Central memory CD8-positive, alpha-beta T cell (primary cell): ENCODE measurements around the gene IL4.

ENCODE experiments used
- ATAC-seq: fragments of 150-1000 bp; cut with Tn5 transposase; replicated peaks from 2 replicates; pipeline ENCODE4 v1.10.0; 2022; ENCODE audit warnings: mild to moderate bottlenecking, moderate FRiP score, moderate number of reproducible peaks; ENCODE audit not compliant: poor library complexity, severe bottlenecking; ENCODE audit errors: extremely low read depth
- DNase-seq, 2 donors: peaks; one replicate each; pipeline ENCODE4 v3.0.0; 2021; ENCODE audit warnings: low spot score in 2 of 2
- H3K27ac Mint-ChIP-seq: one replicate; pipeline ENCODE4 v1.8.0; 2022; ENCODE audit warnings: low read depth, mild to moderate bottlenecking, moderate library complexity, mixed read lengths
- H3K27me3 Mint-ChIP-seq: one replicate; pipeline ENCODE4 v1.8.0; 2022; ENCODE audit warnings: mixed read lengths
- H3K36me3 Mint-ChIP-seq: one replicate; pipeline ENCODE4 v1.8.0; 2022; ENCODE audit warnings: mild to moderate bottlenecking, moderate library complexity, mixed read lengths; ENCODE audit not compliant: insufficient read depth
- H3K4me1 Mint-ChIP-seq: one replicate; pipeline ENCODE4 v1.8.0; 2022; ENCODE audit warnings: mixed read lengths
- H3K4me3 Mint-ChIP-seq: one replicate; pipeline ENCODE4 v1.8.0; 2022; ENCODE audit warnings: mild to moderate bottlenecking, moderate library complexity, mixed read lengths
- H3K9me3 Mint-ChIP-seq: one replicate; pipeline ENCODE4 v1.8.0; 2022; ENCODE audit warnings: mixed read lengths

The IL4 gene

DNA sequence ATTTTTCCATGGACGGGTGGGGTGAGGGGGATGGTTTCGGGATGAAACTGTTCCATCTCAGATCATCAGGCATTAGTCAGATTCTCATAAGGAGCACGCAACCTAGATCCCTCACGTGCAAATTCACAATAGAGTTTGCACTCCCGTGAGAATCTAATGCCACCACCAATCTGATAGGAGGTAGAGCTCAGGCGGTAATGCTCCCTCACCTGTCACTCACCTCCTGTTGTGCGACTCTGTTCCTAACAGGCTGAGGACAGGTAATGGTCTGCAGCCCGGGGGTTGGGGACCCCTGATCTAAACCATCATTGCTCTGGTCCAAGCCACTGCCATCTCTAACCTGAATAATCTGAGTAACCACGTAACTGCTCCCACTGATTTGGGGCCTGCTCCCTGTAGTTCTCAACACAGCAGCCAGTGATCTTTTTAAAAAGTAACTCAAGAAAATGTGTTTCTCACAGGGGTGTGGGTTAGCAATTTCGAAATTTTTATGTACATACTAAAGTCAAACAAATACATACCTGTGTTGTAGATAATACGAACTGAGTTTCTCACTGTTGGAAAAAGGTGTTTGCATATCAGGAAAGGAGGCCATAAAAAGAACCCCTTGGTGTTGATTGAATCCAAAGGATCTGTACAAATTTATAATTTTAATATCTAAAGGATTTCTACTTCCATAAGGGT is 27.1 kb upstream of the IL4 start:
- Mint-ChIP-seq H3K9me3 (peaks cover 11% of the 10 kb centered on the region), H3K36me3 (peaks cover 9% of the 10 kb centered on the region), H3K27me3 (no peaks in the 10 kb centered on the region), H3K27ac (no peak overlapping the region), H3K4me3 (no peak overlapping the region), H3K4me1 (no peaks in the 10 kb centered on the region)
- DNase-seq, result no peak
- no peak for ATAC-seq

GRCh38 chr5:132647473-132647872 is 26.3 kb upstream of the IL4 start:
- Mint-ChIP-seq H3K4me1 (no peaks in the 10 kb centered on the region), H3K4me3 (no peak overlapping the region), H3K9me3 (peaks cover 11% of the 10 kb centered on the region), H3K27ac (no peak overlapping the region), H3K36me3 (peaks cover 5% of the 10 kb centered on the region), H3K27me3 (no peaks in the 10 kb centered on the region)
- DNase-seq (no peak), ATAC-seq (no peak)

DNA sequence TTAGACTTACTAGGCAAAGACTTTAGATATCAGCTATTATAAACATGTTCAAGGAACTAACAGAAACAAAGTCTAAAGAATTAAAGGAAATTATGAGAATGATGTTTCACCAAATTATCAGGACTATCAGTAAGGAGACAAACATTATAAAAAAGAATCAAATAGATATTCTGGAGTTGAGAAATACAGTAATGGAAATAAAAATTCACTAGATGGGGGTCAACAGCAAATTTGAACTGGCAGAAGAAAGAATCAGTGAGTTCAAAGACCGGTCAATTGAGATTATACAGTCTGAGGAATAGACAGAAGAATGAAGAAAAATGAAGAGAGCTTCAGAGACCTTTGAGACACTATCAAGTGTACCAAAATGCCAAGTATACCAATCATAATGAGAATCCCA is 25.4 kb upstream of the IL4 start:
- Mint-ChIP-seq H3K27ac (no peak overlapping the region), H3K27me3 (no peaks in the 10 kb centered on the region), H3K4me1 (no peaks in the 10 kb centered on the region), H3K4me3 (no peak overlapping the region), H3K9me3 (peaks cover 11% of the 10 kb centered on the region), H3K36me3 (no peaks in the 10 kb centered on the region)
- no peak for DNase-seq
- ATAC-seq, result no peak

DNA sequence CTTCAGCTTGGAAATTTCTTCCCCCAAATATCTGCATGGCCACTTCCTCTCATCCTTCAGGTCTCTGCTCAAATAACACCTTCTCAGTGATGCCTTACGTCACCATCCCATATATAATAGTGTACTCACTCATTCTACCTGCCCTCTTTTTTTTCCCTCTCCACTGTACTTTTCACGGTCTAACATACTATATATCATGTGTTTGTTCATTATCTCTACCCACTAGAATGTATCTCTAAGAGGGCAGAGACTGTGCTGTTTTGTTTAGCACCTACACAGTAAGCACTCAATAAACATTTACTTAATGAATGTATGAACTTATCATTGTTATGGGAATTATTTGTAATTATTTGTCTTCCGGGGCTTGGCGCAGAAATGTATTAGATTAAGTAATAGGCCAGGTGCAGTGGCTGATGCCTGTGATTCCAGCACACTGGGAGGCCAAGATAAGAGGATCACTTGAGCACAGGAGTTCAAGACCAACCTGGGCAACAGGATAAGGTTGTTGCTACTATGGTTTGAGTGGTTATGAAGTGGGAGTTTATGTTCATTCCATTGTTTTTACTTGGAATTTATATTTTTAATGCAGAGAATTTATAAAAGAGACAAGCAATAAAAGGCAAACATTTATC is 21.8 kb upstream of the IL4 start:
- ATAC-seq (no peak), DNase-seq (no peak)
- Mint-ChIP-seq H3K36me3 (no peaks in the 10 kb centered on the region), H3K9me3 (peaks cover 11% of the 10 kb centered on the region), H3K4me3 (no peak overlapping the region), H3K27me3 (peaks cover 7% of the 10 kb centered on the region), H3K4me1 (peaks cover 7% of the 10 kb centered on the region), H3K27ac (no peak overlapping the region)

GRCh38 chr5:132653716-132654115 is 20.1 kb upstream of the IL4 start:
- DNase-seq (no peak), ATAC-seq (no peak)
- no peak overlapping the region for H3K27ac Mint-ChIP-seq
- no peaks in the 10 kb centered on the region for H3K36me3 Mint-ChIP-seq
- peaks cover 9% of the 10 kb centered on the region for H3K4me1 Mint-ChIP-seq
- H3K27me3 Mint-ChIP-seq, result peaks cover 8% of the 10 kb centered on the region
- peaks cover under 1% of the 10 kb centered on the region for H3K9me3 Mint-ChIP-seq
- no peak overlapping the region for H3K4me3 Mint-ChIP-seq

- H3K4me1 Mint-ChIP-seq, result peaks cover 9% of the 10 kb centered on the region
- H3K27me3 Mint-ChIP-seq, result peaks cover 8% of the 10 kb centered on the region
- no peak overlapping the region for H3K27ac Mint-ChIP-seq
- peak overlapping the region; percentile 72 for H3K4me3 Mint-ChIP-seq
- ATAC-seq, result peak; percentile 45
- no peaks in the 10 kb centered on the region for H3K36me3 Mint-ChIP-seq
- DNase-seq, result no peak
- H3K9me3 Mint-ChIP-seq, result no peaks in the 10 kb centered on the region
Measured at GRCh38 chr5:132655821-132656773, 17.7 kb upstream of the IL4 start.

GRCh38 chr5:132656774-132657355 is 16.9 kb upstream of the IL4 start:
- H3K27me3 Mint-ChIP-seq, result peaks cover 8% of the 10 kb centered on the region
- H3K36me3 Mint-ChIP-seq, result no peaks in the 10 kb centered on the region
- H3K4me1 Mint-ChIP-seq, result peaks cover 9% of the 10 kb centered on the region
- no peaks in the 10 kb centered on the region for H3K9me3 Mint-ChIP-seq
- DNase-seq (no peak), ATAC-seq (peak; percentile 31)
- H3K4me3 Mint-ChIP-seq, result peak overlapping the region; percentile 72
- H3K27ac Mint-ChIP-seq, result no peak overlapping the region

DNA sequence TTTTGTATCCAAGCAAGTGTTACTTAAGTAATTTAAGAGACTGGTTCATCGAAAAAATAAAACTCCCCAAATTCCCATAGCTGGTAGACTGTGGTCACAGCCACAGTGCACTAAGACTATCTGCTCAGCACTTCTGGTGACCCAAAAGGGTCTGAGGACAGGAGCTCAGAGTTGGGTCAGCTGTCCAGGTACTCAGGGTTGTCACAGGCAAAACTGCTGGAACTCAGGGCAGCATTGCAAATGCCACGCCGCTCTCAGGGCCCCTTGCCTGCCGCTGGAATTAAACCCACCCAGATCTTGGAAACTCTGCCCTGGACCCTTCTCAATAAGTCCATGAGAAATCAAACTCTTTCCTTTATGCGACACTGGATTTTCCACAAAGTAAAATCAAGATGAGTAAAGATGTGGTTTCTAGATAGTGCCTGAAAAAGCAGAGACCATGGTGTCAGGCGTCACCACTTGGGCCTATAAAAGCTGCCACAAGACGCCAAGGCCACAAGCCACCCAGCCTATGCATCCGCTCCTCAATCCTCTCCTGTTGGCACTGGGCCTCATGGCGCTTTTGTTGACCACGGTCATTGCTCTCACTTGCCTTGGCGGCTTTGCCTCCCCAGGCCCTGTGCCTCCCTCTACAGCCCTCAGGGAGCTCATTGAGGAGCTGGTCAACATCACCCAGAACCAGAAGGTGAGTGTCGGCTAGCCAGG is 16.0 kb upstream of the IL4 start, which contains the start of gene IL13:
Gene IL13 (plus strand): TSS at position 498 of the 705 bp plus-strand sequence. CDS start 14 bp downstream, at position 512.
- H3K4me3 Mint-ChIP-seq, result peak within 1 kb of the TSS; percentile 72
- peaks cover 13% of the 10 kb centered on the region for H3K4me1 Mint-ChIP-seq
- H3K9me3 Mint-ChIP-seq, result no peaks in the 10 kb centered on the region
- ATAC-seq, result no peak
- peaks cover 8% of the 10 kb centered on the region for H3K27me3 Mint-ChIP-seq
- H3K27ac Mint-ChIP-seq, result no peak within 1 kb of the TSS
- H3K36me3 Mint-ChIP-seq, result no peaks in the 10 kb centered on the region
- DNase-seq, result no peak

- ATAC-seq (no peak), DNase-seq (no peak)
- Mint-ChIP-seq H3K4me3 (no peak overlapping the region), H3K27me3 (peaks cover 8% of the 10 kb centered on the region), H3K27ac (no peak overlapping the region), H3K4me1 (peaks cover 21% of the 10 kb centered on the region), H3K36me3 (peaks cover 2% of the 10 kb centered on the region), H3K9me3 (no peaks in the 10 kb centered on the region)
Measured at GRCh38 chr5:132658381-132659302, 15.1 kb upstream of the IL4 start.

GRCh38 chr5:132659598-132660493 is 13.9 kb upstream of the IL4 start:
- Mint-ChIP-seq H3K9me3 (no peaks in the 10 kb centered on the region), H3K27ac (no peak overlapping the region), H3K36me3 (peaks cover 6% of the 10 kb centered on the region), H3K4me3 (no peak overlapping the region), H3K27me3 (peaks cover 8% of the 10 kb centered on the region), H3K4me1 (peaks cover 32% of the 10 kb centered on the region)
- ATAC-seq (no peak), DNase-seq (no peak)
